SK-N-SH treated with all-trans-retinoic acid at 6 μM for 48 hours (cell line): Measurements from ENCODE around the gene TEX50.

ENCODE experiments used
- ARNTL ChIP-seq: fragments of 450-650 bp; formaldehyde crosslinking; IDR thresholded peaks from 2 replicates; pipeline ENCODE4 v1.5.0; 2020; ENCODE audit warnings: low read depth, mild to moderate bottlenecking, moderate library complexity, borderline replicate concordance
- BACH2 ChIP-seq: fragments of 250-450 bp; sonication (Bioruptor Pico); IDR thresholded peaks from 2 replicates; pipeline ENCODE4 v1.9.0; 2021; ENCODE audit warnings: mild to moderate bottlenecking, borderline replicate concordance
- CREB5 ChIP-seq: fragments of 250-450 bp; sonication (Bioruptor Pico); IDR thresholded peaks from 2 replicates; pipeline ENCODE4 v1.5.1; 2020; ENCODE audit warnings: low read depth, mild to moderate bottlenecking, moderate library complexity
- GLIS3 ChIP-seq: fragments of 250-450 bp; sonication (Bioruptor Pico); IDR thresholded peaks from 2 replicates; pipeline ENCODE4 v1.5.0; 2020; ENCODE audit warnings: mild to moderate bottlenecking, moderate library complexity
- OSR1 ChIP-seq: fragments of 250-450 bp; sonication (Bioruptor Pico); IDR thresholded peaks from 2 replicates; pipeline ENCODE4 v1.8.0; 2022; ENCODE audit warnings: moderate library complexity, mild to moderate bottlenecking, inconsistent platforms
- PATZ1 ChIP-seq: fragments of 250-450 bp; sonication (Bioruptor Pico); IDR thresholded peaks from 2 replicates; pipeline ENCODE4 v1.8.0; 2020; ENCODE audit warnings: mild to moderate bottlenecking, moderate library complexity, borderline replicate concordance
- POU6F1 ChIP-seq: fragments of 250-450 bp; sonication (Bioruptor Pico); IDR thresholded peaks from 2 replicates; pipeline ENCODE4 v1.8.0; 2021; ENCODE audit warnings: low read depth, mild to moderate bottlenecking, moderate library complexity, borderline replicate concordance
- RARB ChIP-seq: fragments of 250-450 bp; sonication (Bioruptor Pico); IDR thresholded peaks from 2 replicates; pipeline ENCODE4 v1.8.0; 2021; ENCODE audit warnings: mild to moderate bottlenecking, moderate library complexity
- TCF4 ChIP-seq: fragments of 250-450 bp; sonication (Bioruptor Pico); IDR thresholded peaks from 2 replicates; pipeline ENCODE4 v1.8.0; 2021; ENCODE audit warnings: mild to moderate bottlenecking, moderate library complexity, borderline replicate concordance
- ZNF70 ChIP-seq: fragments of 450-650 bp; formaldehyde crosslinking; IDR thresholded peaks from 2 replicates; pipeline ENCODE4 v1.5.0; 2020; ENCODE audit warnings: mild to moderate bottlenecking, moderate library complexity
- ZNF8 ChIP-seq: fragments of 450-650 bp; formaldehyde crosslinking; IDR thresholded peaks from 2 replicates; pipeline ENCODE4 v1.5.0; 2020; ENCODE audit warnings: mild to moderate bottlenecking, moderate library complexity

GRCh38 chr1:173627269-173627668 is 7.9 kb upstream of the TEX50 start:
- TF ChIP-seq RARB (no peak), PATZ1 (CRISPR knock-in tag) (no peak), CREB5 (no peak), OSR1 (no peak), BACH2 (CRISPR knock-in tag) (no peak), ZNF70 (no peak), GLIS3 (CRISPR knock-in tag) (no peak), TCF4 (CRISPR knock-in tag) (no peak), ZNF8 (CRISPR knock-in tag) (no peak), POU6F1 (no peak), ARNTL (CRISPR knock-in tag) (no peak)
